Activated CD4-positive, alpha-beta memory T cell treated with anti-CD3 and anti-CD28 coated beads, Interleukin-2, amount 10 ng/mL, durations not matched to agents 7 days and 5 days (primary cell): ENCODE measurements around the gene FGF22. TPM values are rescaled to one million over a fixed set of nuclear protein-coding genes. Genes with fewer than 3 reads are reported as not detected.
"Not testable (repeated sequence)": the region's sequence is repeated elsewhere in the genome, so short reads cannot be mapped to it uniquely, and the experiment has no call there.

ENCODE experiments used
- CTCF ChIA-PET: fragments of 350-600 bp; sonication (Branson Sonifier 250); formaldehyde crosslinking; loops from one replicate; lab custom pipeline; 2021; ENCODE audit warnings: antibody characterized with exemption, inconsistent platforms; lab: Charles Lee
- POLR2A ChIA-PET: fragments of 350-600 bp; sonication (Branson Sonifier 250); formaldehyde crosslinking; loops from one replicate; lab custom pipeline; 2021; ENCODE audit warnings: antibody characterized with exemption; lab: Charles Lee
- DNase-seq: peaks from one replicate; pipeline ENCODE4 v3.0.0-alpha.2; 2020
- H3K27ac Mint-ChIP-seq: one replicate; pipeline ENCODE4 v1.8.0; 2021; ENCODE audit warnings: mild to moderate bottlenecking, mixed read lengths
- H3K27me3 Mint-ChIP-seq: one replicate; pipeline ENCODE4 v1.8.0; 2021; ENCODE audit warnings: mixed read lengths
- H3K36me3 Mint-ChIP-seq: one replicate; pipeline ENCODE4 v1.8.0; 2021; ENCODE audit warnings: low read depth, mixed read lengths
- H3K4me1 Mint-ChIP-seq: one replicate; pipeline ENCODE4 v1.8.0; 2021; ENCODE audit warnings: mixed read lengths
- H3K4me3 Mint-ChIP-seq: one replicate; pipeline ENCODE4 v1.8.0; 2021; ENCODE audit warnings: mild to moderate bottlenecking, mixed read lengths
- H3K9me3 Mint-ChIP-seq: one replicate; pipeline ENCODE4 v1.8.0; 2021; ENCODE audit warnings: mixed read lengths
- total RNA-seq, 2 experiments: library from RNA; stranded (reverse); gene quantifications; one replicate each; pipeline ENCODE4 v1.2.3, GENCODE V29; 2021

Gene FGF22
- total RNA-seq, 2 experiments from 2014 or later, result not detected

DNA sequence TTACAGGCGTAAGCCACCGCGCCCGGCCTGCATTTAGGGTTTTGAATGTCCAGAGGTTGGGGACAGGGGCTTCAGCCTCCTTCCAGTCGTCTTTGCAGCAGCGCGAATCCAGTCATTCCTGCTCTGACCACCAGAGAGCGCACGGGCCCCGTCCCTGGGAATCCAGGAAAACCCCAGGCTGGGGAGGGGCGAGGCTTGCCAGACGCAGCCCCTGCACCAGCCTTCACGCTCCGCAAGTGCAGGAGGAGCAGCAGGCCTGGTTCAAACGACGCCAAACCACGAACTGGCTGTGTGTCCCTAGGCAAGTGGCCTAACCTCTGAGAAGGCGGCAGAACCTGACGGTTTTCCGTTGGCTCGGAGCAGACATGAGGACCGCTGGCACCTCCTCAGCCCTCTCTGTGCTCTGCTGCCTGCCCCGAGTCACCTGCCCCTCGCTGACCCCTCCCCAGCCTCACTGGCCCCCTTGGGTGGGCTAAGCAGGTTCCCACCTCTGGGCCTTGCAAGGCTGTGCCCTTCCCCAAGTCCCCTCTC is 25.3 kb downstream of the FGF22 start:
- CTCF ChIA-PET, result interaction anchor here (0.7 to 1.0 kb wide), 2 partner anchors 10 to 69 kb away, joined by 3 to 7 read pairs; no protein-coding TSS in a partner anchor
- Mint-ChIP-seq H3K27ac (peak overlapping the region; percentile 58), H3K36me3 (peaks cover 15% of the 10 kb centered on the region), H3K9me3 (no peaks in the 10 kb centered on the region), H3K4me1 (peaks cover 31% of the 10 kb centered on the region), H3K27me3 (peaks cover 8% of the 10 kb centered on the region), H3K4me3 (peak overlapping the region; percentile 32)
- POLR2A ChIA-PET, result no interaction called here
- DNase-seq, result peak; percentile 79

DNA sequence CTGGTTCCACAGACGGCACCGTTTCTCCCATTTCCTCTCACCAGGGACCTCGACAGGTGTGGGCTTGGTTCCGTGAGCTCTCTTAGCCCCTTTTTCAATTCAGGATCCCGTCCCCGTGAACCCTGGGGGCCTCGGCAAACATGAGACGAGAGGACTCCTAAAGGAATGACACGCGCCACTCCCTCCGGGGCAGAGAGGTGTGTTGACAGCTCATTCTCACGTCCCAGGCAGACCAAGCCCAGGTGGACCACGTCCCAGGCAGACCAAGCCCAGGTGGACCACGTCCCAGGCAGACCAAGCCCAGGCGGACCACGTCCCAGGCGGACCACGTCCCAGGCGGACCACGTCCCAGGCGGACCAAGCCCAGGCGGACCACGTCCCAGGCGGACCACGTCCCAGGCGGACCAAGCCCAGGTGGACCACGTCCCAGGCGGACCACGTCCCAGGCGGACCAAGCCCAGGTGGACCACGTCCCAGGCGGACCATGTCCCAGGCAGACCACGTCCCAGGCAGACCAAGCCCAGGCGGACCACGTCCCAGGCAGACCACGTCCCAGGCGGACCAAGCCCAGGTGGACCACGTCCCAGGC is 27.4 kb downstream of the FGF22 start:
- CTCF ChIA-PET, DNase-seq, H3K9me3 Mint-ChIP-seq, H3K36me3 Mint-ChIP-seq, H3K4me3 Mint-ChIP-seq, POLR2A ChIA-PET, H3K27ac Mint-ChIP-seq: not testable (repeated sequence)
- Mint-ChIP-seq H3K4me1 (peaks cover 17% of the 10 kb centered on the region), H3K27me3 (peaks cover 11% of the 10 kb centered on the region)

- not testable (repeated sequence) for DNase-seq, H3K36me3 Mint-ChIP-seq, H3K4me3 Mint-ChIP-seq, H3K9me3 Mint-ChIP-seq, H3K27ac Mint-ChIP-seq
- ChIA-PET POLR2A (interaction anchor here (0.7 to 1.3 kb wide), 3 partner anchors 8 to 293 kb away, joined by 3 read pairs; partner anchors contain the start of gene FSTL3), CTCF (interaction anchor here (1.6 kb wide), 1 partner anchor 9 kb away, joined by 3 read pairs; no protein-coding TSS in a partner anchor)
- Mint-ChIP-seq H3K27me3 (peaks cover 15% of the 10 kb centered on the region), H3K4me1 (peaks cover 11% of the 10 kb centered on the region)
Measured at GRCh38 chr19:668675-669434, 29.2 kb downstream of the FGF22 start.

DNA sequence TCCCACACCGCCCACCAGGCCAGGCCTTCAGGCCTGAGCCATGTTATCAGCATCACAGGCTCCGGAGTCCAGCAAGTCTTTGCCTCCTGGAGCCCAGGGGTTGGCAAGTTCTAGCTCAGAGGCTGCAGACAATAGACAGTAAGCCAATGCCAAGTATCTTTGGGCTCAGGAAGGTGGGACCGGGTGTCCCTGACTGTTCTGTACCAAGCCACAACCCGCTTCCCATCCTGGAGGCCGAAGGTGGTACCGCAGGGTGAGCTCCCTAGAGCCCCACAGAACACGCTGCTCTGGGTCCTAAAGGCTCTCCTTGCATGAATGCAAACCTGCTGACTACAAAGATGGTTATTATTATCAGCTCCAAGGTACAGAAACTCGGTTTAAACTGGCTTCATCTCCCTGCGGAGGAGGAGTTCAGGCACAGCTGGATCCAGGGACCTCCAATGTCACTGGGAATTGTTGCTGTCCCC is 31.0 kb downstream of the FGF22 start:
- Mint-ChIP-seq H3K4me1 (peaks cover 3% of the 10 kb centered on the region), H3K36me3 (no peaks in the 10 kb centered on the region), H3K27me3 (peaks cover 21% of the 10 kb centered on the region), H3K27ac (no peak overlapping the region), H3K4me3 (no peak overlapping the region), H3K9me3 (no peaks in the 10 kb centered on the region)
- ChIA-PET CTCF (interaction anchor here (1.3 kb wide), 1 partner anchor 86 kb away, joined by 3 read pairs; no protein-coding TSS in a partner anchor), POLR2A (no interaction called here)
- no peak for DNase-seq

GRCh38 chr19:674282-675151 is 34.8 kb downstream of the FGF22 start:
- no peak overlapping the region for H3K4me3 Mint-ChIP-seq
- H3K27ac Mint-ChIP-seq, result no peak overlapping the region
- peaks cover 5% of the 10 kb centered on the region for H3K4me1 Mint-ChIP-seq
- CTCF ChIA-PET, result interaction anchor here (0.6 kb wide), 1 partner anchor 9 kb away, joined by 3 read pairs; no protein-coding TSS in a partner anchor
- no peak for DNase-seq
- H3K36me3 Mint-ChIP-seq, result no peaks in the 10 kb centered on the region
- H3K27me3 Mint-ChIP-seq, result peaks cover 20% of the 10 kb centered on the region
- H3K9me3 Mint-ChIP-seq, result no peaks in the 10 kb centered on the region
- POLR2A ChIA-PET, result no interaction called here

DNA sequence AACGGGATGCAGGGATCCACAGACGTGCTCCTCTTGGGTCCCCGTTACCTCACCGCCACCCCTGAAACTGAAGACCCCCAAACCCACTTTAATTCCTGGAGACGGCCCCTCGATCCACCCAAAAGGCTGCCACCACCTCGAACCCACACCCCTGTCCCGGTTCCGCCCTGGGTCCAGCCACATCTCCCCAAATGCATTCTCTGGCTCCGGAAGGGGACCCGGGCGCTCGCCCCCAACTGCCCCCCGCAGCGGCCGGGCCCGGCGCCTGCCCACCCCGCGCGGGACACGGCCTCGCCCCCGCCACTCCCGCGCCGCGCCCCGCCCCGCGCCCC is 36.3 kb downstream of the FGF22 start:
- Mint-ChIP-seq H3K4me3 (no peak overlapping the region), H3K36me3 (no peaks in the 10 kb centered on the region), H3K4me1 (peaks cover 7% of the 10 kb centered on the region), H3K27me3 (peaks cover 18% of the 10 kb centered on the region), H3K27ac (no peak overlapping the region), H3K9me3 (no peaks in the 10 kb centered on the region)
- POLR2A ChIA-PET, result interaction anchor here (0.7 to 1.2 kb wide), 2 partner anchors 8 to 13 kb away, joined by 3 read pairs; partner anchors contain the start of gene RNF126
- DNase-seq, result no peak
- CTCF ChIA-PET, result interaction anchor here (0.6 to 1.6 kb wide), 2 partner anchors 165 to 188 kb away, joined by 3 read pairs; no protein-coding TSS in a partner anchor

- Mint-ChIP-seq H3K4me3 (no peak within 1 kb of the TSS), H3K36me3 (no peaks in the 10 kb centered on the region), H3K4me1 (peaks cover 7% of the 10 kb centered on the region), H3K27ac (no peak within 1 kb of the TSS), H3K9me3 (no peaks in the 10 kb centered on the region), H3K27me3 (peaks cover 18% of the 10 kb centered on the region)
- CTCF ChIA-PET, result interaction anchor here (0.6 to 1.6 kb wide), 3 partner anchors 58 to 187 kb away, joined by 3 to 4 read pairs (median 3); no protein-coding TSS in a partner anchor
- no peak for DNase-seq
- POLR2A ChIA-PET, result interaction anchor here (0.7 to 2.1 kb wide), 3 partner anchors 8 to 13 kb away, joined by 3 to 11 read pairs (median 3); partner anchors contain the start of gene RNF126
Measured at GRCh38 chr19:676339-677105, 36.8 kb downstream of the FGF22 start, which contains the start of gene FSTL3. Gene FSTL3, plus strand, starts transcription at chr19:676392. Its CDS starts 32 bp downstream, at chr19:676424.

GRCh38 chr19:677201-677600 is 37.5 kb downstream of the FGF22 start:
- H3K27me3 Mint-ChIP-seq, result peaks cover 18% of the 10 kb centered on the region
- H3K4me3 Mint-ChIP-seq, result no peak overlapping the region
- POLR2A ChIA-PET, result interaction anchor here (1.2 to 2.1 kb wide), 2 partner anchors 9 to 14 kb away, joined by 3 to 11 read pairs; partner anchors contain the start of gene RNF126
- H3K9me3 Mint-ChIP-seq, result no peaks in the 10 kb centered on the region
- no peak for DNase-seq
- H3K36me3 Mint-ChIP-seq, result no peaks in the 10 kb centered on the region
- peaks cover 7% of the 10 kb centered on the region for H3K4me1 Mint-ChIP-seq
- H3K27ac Mint-ChIP-seq, result no peak overlapping the region
- CTCF ChIA-PET, result interaction anchor here (1.1 kb wide), 1 partner anchor 57 kb away, joined by 4 read pairs; no protein-coding TSS in a partner anchor

DNA sequence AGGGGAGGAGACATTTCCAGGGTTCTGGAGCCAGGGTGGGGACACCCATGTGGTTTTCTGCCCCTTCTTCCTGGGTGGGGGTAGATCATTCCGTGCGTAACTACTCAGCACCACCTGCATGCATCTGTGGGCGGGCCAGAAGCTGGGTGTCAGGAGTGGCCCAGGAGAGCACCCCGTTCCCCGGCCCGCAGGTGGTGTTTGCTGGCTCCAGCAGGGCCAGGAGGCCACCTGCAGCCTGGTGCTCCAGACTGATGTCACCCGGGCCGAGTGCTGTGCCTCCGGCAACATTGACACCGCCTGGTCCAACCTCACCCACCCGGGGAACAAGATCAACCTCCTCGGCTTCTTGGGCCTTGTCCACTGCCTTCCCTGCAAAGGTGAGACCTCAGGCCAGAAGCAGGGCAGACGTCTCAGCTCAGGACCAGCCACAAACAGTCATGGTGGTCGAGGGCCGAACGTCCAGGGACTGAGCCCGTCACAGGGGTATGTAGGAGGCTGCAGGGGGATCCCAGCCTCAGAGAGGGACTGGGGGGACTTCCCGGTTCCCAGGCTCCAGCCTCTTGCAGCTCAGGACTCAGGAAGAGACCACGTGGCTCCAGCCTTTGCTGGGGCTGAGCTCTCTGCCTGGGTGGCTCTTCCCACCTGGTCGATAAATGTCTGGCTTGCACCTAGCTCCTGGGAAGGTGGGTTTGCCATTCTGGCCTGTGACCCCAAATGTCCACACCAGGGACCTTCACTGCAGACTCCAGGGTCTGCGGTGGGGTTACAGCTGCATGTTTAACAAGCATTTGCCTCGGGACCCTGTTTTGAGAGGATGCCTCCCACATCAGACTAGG is 38.1 kb downstream of the FGF22 start:
- H3K9me3 Mint-ChIP-seq, result no peaks in the 10 kb centered on the region
- CTCF ChIA-PET, result interaction anchor here (1.1 kb wide), 1 partner anchor 57 kb away, joined by 4 read pairs; no protein-coding TSS in a partner anchor

DNA sequence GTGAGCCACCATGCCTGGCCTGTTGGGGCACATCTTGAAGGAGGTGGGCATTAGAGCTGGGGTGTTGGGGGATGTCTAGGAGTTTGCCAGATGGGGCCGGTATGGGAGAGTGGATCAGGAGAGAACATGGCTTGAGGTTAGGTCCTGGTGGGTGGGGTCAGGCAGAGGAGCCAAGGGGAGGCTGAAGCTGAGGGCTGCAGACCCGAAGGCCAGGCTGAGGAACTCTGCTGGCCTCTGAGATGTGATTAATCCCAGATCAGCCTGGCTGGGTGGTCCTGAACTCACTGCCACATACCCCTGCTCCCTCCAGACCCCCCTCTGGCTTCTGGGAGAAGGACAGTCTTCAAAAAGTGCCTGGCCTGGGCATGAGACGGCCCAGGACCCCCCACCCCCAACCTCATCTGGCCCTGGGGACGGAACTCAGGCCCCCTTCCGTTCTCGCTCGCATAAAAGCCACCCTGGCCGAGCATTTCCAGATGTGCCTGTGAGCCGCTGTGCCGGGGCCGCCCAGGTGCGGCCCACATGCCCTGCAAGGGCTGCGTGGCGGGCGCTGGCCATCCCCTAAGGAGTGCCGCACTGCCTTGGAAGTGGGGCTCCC is 39.2 kb downstream of the FGF22 start:
- ChIA-PET CTCF (interaction anchor here (0.9 kb wide), 1 partner anchor 16 kb away, joined by 3 read pairs; the partner anchor contains the start of gene RNF126), POLR2A (interaction anchor here (1.0 to 2.8 kb wide), 3 partner anchors 16 to 61 kb away, joined by 3 to 18 read pairs (median 11); partner anchors contain the start of gene RNF126)
- peaks cover 14% of the 10 kb centered on the region for H3K27me3 Mint-ChIP-seq
- peak overlapping the region; percentile 58 for H3K4me3 Mint-ChIP-seq
- DNase-seq, result no peak
- peaks cover 7% of the 10 kb centered on the region for H3K4me1 Mint-ChIP-seq
- no peak overlapping the region for H3K27ac Mint-ChIP-seq
- no peaks in the 10 kb centered on the region for H3K9me3 Mint-ChIP-seq
- no peaks in the 10 kb centered on the region for H3K36me3 Mint-ChIP-seq

More for the DNA sequence above, 38.1 kb downstream of the FGF22 start:
- DNase-seq, result no peak
- Mint-ChIP-seq H3K36me3 (no peaks in the 10 kb centered on the region), H3K27me3 (peaks cover 18% of the 10 kb centered on the region), H3K4me3 (no peak overlapping the region), H3K4me1 (peaks cover 7% of the 10 kb centered on the region), H3K27ac (no peak overlapping the region)
- POLR2A ChIA-PET, result interaction anchor here (2.1 kb wide), 1 partner anchor 14 kb away, joined by 11 read pairs; the partner anchor contains the start of gene RNF126
